Panc1 (cell line): Measurements from ENCODE around the gene SLC3A2.

Experiments
- POLR2AphosphoS5 ChIP-seq: IDR thresholded peaks from 2 replicates; pipeline ENCODE4 v1.6.1; 2012; ENCODE audit warnings: mild to moderate bottlenecking, low read depth, low read length, moderate library complexity
- SIN3A ChIP-seq: IDR thresholded peaks from 2 replicates; pipeline ENCODE4 v1.6.1; 2012; ENCODE audit warnings: low read depth, mild to moderate bottlenecking, low read length, moderate library complexity, borderline replicate concordance; ENCODE audit not compliant: insufficient read depth
- TF ChIP-seq, protein P1 (sequence below): fragments of 450-650 bp; IDR thresholded peaks from 2 replicates; pipeline ENCODE4 v1.5.1; 2017; ENCODE audit warnings: mild to moderate bottlenecking
- TF ChIP-seq, protein P2 (sequence below), 2 experiments: IDR thresholded peaks; 2 replicates each; pipeline ENCODE4 v1.6.1; 2011 to 2012; ENCODE audit warnings: low read depth in 2 of 2, control low read depth in 1 of 2, low read length in 1 of 2, mild to moderate bottlenecking in 1 of 2, moderate library complexity in 1 of 2; ENCODE audit not compliant: insufficient read depth in 1 of 2

DNA sequence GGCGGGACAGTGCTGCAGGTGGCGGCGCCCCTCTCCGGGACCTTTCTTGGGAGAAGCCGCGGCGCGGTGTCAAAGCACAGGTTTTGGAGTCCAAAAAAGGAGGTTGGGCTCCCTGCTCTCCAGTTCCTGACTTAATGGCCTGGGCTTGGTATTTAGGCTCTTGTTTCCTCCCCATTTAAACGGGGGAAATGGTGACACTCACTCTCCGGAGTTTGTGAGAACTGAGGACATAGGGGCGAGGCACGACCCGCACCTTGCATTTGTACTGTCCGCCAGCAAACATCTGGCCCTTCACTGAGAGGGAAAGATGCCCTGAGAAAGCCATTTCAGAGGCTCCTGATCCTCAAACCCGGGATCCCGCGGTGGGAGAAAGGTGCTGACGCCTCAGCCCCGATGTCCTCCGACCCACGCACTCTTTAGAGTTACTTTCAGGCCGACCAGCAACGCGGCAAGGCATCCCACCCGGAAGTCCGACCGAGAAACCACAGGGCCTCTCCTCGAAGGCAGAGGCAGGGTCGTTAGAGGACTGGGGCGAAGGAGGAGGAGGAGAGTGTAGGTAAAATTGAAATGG is 38.4 kb upstream of the SLC3A2 start:
- TF ChIP-seq, protein P1, sequence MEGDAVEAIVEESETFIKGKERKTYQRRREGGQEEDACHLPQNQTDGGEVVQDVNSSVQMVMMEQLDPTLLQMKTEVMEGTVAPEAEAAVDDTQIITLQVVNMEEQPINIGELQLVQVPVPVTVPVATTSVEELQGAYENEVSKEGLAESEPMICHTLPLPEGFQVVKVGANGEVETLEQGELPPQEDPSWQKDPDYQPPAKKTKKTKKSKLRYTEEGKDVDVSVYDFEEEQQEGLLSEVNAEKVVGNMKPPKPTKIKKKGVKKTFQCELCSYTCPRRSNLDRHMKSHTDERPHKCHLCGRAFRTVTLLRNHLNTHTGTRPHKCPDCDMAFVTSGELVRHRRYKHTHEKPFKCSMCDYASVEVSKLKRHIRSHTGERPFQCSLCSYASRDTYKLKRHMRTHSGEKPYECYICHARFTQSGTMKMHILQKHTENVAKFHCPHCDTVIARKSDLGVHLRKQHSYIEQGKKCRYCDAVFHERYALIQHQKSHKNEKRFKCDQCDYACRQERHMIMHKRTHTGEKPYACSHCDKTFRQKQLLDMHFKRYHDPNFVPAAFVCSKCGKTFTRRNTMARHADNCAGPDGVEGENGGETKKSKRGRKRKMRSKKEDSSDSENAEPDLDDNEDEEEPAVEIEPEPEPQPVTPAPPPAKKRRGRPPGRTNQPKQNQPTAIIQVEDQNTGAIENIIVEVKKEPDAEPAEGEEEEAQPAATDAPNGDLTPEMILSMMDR: no peak
- TF ChIP-seq, protein P2, sequence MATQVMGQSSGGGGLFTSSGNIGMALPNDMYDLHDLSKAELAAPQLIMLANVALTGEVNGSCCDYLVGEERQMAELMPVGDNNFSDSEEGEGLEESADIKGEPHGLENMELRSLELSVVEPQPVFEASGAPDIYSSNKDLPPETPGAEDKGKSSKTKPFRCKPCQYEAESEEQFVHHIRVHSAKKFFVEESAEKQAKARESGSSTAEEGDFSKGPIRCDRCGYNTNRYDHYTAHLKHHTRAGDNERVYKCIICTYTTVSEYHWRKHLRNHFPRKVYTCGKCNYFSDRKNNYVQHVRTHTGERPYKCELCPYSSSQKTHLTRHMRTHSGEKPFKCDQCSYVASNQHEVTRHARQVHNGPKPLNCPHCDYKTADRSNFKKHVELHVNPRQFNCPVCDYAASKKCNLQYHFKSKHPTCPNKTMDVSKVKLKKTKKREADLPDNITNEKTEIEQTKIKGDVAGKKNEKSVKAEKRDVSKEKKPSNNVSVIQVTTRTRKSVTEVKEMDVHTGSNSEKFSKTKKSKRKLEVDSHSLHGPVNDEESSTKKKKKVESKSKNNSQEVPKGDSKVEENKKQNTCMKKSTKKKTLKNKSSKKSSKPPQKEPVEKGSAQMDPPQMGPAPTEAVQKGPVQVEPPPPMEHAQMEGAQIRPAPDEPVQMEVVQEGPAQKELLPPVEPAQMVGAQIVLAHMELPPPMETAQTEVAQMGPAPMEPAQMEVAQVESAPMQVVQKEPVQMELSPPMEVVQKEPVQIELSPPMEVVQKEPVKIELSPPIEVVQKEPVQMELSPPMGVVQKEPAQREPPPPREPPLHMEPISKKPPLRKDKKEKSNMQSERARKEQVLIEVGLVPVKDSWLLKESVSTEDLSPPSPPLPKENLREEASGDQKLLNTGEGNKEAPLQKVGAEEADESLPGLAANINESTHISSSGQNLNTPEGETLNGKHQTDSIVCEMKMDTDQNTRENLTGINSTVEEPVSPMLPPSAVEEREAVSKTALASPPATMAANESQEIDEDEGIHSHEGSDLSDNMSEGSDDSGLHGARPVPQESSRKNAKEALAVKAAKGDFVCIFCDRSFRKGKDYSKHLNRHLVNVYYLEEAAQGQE (IDR thresholded peaks at IDR 0.05; ENCODE audit: insufficient read depth in 1 of 2, low read depth in 2 of 2, low read length in 1 of 2): no peak
- TF ChIP-seq POLR2AphosphoS5: no peak
- no peak for TF ChIP-seq SIN3A
